GM06990 (cell line): ENCODE data around the gene HSF2.
"Not testable (repeated sequence)": the region's sequence is repeated elsewhere in the genome, so short reads cannot be mapped to it uniquely, and the experiment has no call there.

Experiments
- DNase-seq: peaks from one replicate; pipeline ENCODE4 v3.0.0-alpha.2; 2011; ENCODE audit not compliant: insufficient read length; ENCODE audit errors: extremely low read depth
- H3K27me3 ChIP-seq: replicated peaks from 2 replicates; pipeline ENCODE4 v1.6.0; 2011; ENCODE audit warnings: low read length; ENCODE audit not compliant: control insufficient read depth, insufficient read depth
- H3K36me3 ChIP-seq: 2 replicates; pipeline ENCODE4 v1.5.1; 2011; ENCODE audit warnings: low read length; ENCODE audit not compliant: control insufficient read depth, insufficient read depth
- H3K4me3 ChIP-seq: replicated peaks from 2 replicates; pipeline ENCODE4 v1.5.1; 2011; ENCODE audit warnings: low read depth, mild to moderate bottlenecking, control low read depth, low read length
- TF ChIP-seq, protein P1 (sequence below): IDR thresholded peaks from 2 replicates; pipeline ENCODE4 v1.5.1; 2011; ENCODE audit warnings: low read length, control low read depth, mild to moderate bottlenecking, inconsistent platforms; ENCODE audit not compliant: insufficient read depth, poor library complexity, severe bottlenecking

HSF2 gene

DNA sequence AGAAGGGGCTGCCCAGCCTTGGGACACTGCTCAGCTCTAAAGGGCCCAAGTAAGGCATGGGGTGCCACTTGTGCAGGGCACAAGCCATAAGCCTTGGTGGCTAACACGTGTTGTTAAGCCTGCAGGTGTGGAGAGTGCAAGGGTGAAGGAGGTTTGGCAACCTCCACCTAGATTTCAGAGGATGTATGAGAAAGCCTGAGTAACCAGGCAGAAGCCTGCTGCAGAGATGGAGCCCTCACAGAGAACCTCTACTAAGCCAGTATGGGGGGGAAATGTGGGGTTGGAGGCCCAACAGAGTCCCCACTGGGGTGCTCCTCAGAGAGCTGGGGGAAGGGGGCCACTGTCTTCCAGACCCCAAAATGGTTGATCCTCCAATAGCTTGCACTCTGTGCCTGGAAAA is 39.5 kb downstream of the HSF2 start:
- H3K36me3 ChIP-seq = peaks cover 1% of the 10 kb centered on the region
- TF ChIP-seq, protein P1, sequence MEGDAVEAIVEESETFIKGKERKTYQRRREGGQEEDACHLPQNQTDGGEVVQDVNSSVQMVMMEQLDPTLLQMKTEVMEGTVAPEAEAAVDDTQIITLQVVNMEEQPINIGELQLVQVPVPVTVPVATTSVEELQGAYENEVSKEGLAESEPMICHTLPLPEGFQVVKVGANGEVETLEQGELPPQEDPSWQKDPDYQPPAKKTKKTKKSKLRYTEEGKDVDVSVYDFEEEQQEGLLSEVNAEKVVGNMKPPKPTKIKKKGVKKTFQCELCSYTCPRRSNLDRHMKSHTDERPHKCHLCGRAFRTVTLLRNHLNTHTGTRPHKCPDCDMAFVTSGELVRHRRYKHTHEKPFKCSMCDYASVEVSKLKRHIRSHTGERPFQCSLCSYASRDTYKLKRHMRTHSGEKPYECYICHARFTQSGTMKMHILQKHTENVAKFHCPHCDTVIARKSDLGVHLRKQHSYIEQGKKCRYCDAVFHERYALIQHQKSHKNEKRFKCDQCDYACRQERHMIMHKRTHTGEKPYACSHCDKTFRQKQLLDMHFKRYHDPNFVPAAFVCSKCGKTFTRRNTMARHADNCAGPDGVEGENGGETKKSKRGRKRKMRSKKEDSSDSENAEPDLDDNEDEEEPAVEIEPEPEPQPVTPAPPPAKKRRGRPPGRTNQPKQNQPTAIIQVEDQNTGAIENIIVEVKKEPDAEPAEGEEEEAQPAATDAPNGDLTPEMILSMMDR = no peak
- H3K4me3 ChIP-seq = no peak overlapping the region
- DNase-seq = no peak
- H3K27me3 ChIP-seq = no peaks in the 10 kb centered on the region

DNA sequence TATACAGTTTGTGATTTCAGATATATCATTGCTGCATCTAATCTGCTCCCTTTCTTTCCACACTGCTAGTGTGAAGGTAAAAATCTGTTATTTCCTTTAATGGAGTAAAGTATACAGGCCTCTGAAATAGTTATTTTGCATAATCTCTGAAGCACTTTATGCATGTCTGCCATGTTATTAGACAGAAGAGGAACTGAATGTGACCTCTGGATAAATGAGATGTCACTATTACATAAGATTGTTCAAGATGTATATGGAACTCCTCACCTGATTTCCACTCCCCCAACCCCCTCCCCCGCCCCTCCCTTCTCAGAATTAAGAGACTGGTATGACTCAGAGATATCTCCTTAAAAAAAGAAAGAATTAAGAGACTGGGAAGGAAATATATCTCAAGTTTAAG is 45.8 kb downstream of the HSF2 start:
- no peaks in the 10 kb centered on the region for H3K27me3 ChIP-seq
- H3K4me3 ChIP-seq = no peak overlapping the region
- TF ChIP-seq, protein P1 = no peak
- peaks cover 2% of the 10 kb centered on the region; the same call in 1 of the 2 replicates for H3K36me3 ChIP-seq
- DNase-seq = no peak

DNA sequence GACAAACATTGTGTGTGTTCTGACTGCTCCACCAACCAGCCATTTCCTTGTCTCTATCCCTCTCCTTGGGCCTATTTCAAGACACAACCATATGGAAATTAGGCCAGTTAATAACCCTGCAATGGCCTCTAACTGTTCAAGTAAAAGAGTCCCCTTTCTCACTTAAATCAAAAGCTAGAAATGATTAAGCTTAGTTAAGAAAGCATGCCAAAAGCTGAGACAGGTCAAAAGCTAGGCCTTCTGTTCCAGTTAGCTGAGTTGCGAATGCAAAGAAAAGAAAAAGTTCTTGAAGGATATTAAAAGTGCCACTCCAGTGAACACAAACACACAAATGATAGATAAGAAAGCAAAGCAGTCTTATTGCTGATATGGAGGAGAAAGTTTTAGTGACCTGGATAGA is 49.6 kb downstream of the HSF2 start:
- Histone ChIP-seq H3K4me3 (no peak overlapping the region), H3K27me3 (no peaks in the 10 kb centered on the region), H3K36me3 (peaks cover 2% of the 10 kb centered on the region)
- TF ChIP-seq, protein P1 = no peak
- no peak for DNase-seq

DNA sequence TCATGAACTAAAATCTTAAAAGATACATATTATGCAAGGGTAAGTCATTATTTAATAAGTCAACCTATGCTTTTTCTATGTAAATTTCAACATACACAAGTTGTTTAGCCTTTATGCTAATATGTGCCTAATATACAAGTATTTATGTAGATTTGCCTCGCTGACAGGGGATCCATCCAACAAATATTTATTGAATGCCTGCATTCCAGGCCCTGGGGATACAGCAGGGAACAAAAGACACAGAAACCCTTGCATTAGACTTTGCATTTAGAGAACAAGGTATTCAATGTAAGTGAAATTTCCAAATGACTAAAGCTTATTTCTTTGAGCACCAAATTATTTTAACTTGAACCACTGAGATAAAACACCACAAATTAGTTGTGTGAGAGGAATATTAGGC is 53.1 kb downstream of the HSF2 start:
- no peaks in the 10 kb centered on the region for H3K27me3 ChIP-seq
- H3K4me3 ChIP-seq = no peak overlapping the region
- TF ChIP-seq, protein P1 = no peak
- peaks cover 2% of the 10 kb centered on the region for H3K36me3 ChIP-seq
- no peak for DNase-seq

DNA sequence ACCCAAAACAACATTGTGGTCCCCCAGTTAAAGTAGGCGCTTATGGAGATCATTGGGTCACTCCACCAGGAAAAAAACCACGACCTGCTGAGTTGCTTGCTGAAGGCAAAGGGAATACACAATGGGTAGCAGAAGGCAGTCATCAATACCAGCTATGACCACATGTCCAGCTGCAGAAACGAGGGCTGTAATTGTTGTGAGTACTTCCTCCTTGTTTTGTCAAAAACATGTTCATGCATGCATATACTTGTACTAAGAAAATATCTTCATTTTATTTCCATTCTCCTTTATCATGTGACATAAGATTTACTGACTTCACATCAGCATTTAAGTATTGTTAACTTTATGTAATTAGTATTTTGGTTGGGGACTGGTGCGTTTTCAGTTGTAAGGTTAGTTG is 55.2 kb downstream of the HSF2 start:
- Histone ChIP-seq H3K36me3 (peaks cover 2% of the 10 kb centered on the region), H3K4me3 (no peak overlapping the region)

DNA sequence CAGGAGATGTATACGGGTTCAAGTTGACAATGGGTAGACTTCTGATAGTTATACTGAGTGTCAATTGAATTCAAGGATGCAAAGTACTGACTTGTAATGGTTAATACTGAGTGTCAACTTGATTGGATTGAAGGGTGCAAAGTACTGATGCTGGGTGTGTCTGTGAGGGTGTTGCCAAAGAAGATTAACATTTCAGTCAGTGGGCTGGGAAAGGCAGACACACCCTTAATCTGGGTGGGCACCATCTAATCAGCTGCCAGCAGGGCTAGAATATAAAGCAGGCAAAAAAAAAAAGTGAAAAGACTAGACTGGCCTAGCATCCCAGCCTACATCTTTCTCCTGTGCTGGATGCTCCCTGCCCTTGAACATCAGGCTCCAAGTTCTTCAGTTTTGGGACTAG is 55.7 kb downstream of the HSF2 start:
- H3K27me3 ChIP-seq, H3K4me3 ChIP-seq, H3K36me3 ChIP-seq, DNase-seq: not testable (repeated sequence)

More for the DNA sequence above, 55.2 kb downstream of the HSF2 start:
- no peak for DNase-seq
- no peaks in the 10 kb centered on the region for H3K27me3 ChIP-seq
- TF ChIP-seq, protein P1 = no peak
